ENCODE measurements around the gene NECAB3. TPM values are rescaled to one million over a fixed set of nuclear protein-coding genes. Genes with fewer than 3 reads are reported as not detected.

The NECAB3 gene
- 19.2 and 40.2 TPM in 2 replicates for total RNA-seq (ENCODE audit: low replicate concordance)

DNA sequence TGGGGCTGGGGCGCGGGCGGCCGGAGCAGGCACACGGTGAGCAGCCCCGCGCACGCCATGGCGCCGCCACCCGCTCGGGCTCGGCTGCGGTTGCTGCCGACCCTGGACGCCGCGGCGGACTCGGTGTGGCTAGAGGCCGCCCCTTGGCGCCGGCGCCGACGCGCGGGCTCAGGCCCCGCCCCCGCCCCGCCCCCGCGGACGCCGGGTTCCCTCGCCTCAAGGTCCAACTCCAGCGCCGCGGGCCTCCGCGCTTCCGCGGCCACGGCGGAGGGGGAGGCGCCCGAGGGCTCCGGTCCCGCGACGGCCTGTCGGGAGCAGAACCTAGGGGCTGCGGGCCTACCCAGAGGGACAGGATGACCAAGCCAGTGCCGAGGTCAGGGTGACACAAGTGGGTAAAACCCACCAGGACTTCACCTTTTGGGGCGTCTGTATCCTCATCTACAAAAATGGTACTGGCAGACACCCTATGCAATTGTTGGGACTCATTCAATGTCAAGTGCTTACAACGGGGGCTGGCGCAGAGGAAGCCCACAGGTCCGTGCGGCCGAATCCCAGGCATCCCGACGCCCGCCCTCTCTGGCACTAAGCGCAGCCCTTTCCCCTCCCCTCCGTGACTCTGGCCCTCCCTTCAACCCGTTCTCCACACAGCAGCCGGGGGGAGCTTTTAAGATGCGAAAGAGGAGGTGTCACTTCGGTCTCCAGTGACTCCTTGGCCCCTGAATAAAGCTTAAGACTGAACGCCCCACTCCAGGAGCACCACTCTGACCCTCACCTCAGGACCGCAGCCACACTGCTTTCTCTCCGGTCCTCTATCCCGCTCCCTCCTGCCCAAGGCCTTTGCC lies at the start of gene NECAB3:
Gene NECAB3 (minus strand): TSS at position 135 of the 842 bp plus-strand sequence. CDS start 76 bp downstream, at position 59.
- Histone ChIP-seq H3K9me3 (ENCODE audit: low read depth) (no peaks in the 10 kb centered on the region), H3K79me2 (ENCODE audit: low read depth) (no peaks in the 10 kb centered on the region), H3K9ac (peak within 1 kb of the TSS; percentile 55), H3K27me3 (no peaks in the 10 kb centered on the region), H3K27ac (no peak within 1 kb of the TSS), H3K36me3 (no peaks in the 10 kb centered on the region), H3K4me3 (peak within 1 kb of the TSS; percentile 74), H3K4me2 (peak within 1 kb of the TSS; percentile 97), H3K4me1 (peaks cover 23% of the 10 kb centered on the region), H2AFZ (replicated peaks) (peak within 1 kb of the TSS; percentile 56), H3F3A (ENCODE audit: low read depth) (peaks cover 27% of the 10 kb centered on the region), H4K20me1 (ENCODE audit: low read depth) (peaks cover 45% of the 10 kb centered on the region)
- Mint-ChIP-seq H3K4me1 (peaks cover 40% of the 10 kb centered on the region), H3K9me3 (no peaks in the 10 kb centered on the region), H3K27me3 (ENCODE audit: insufficient read depth, low read depth) (peaks cover 8% of the 10 kb centered on the region), H3K36me3 (peaks cover 13% of the 10 kb centered on the region), H3K4me3 (peak within 1 kb of the TSS; percentile 87), H3K27ac (peak within 1 kb of the TSS; percentile 62)
- no peak for TF ChIP-seq EZH2 (IDR thresholded peaks at IDR 0.05)
- no peak for TF ChIP-seq EZH2phosphoT487 (IDR thresholded peaks at IDR 0.05)
- no peak for TF ChIP-seq CTCF (IDR thresholded peaks at IDR 0.05)
- DNase-seq (ENCODE audit: low spot score), result peak; percentile 94

DNA sequence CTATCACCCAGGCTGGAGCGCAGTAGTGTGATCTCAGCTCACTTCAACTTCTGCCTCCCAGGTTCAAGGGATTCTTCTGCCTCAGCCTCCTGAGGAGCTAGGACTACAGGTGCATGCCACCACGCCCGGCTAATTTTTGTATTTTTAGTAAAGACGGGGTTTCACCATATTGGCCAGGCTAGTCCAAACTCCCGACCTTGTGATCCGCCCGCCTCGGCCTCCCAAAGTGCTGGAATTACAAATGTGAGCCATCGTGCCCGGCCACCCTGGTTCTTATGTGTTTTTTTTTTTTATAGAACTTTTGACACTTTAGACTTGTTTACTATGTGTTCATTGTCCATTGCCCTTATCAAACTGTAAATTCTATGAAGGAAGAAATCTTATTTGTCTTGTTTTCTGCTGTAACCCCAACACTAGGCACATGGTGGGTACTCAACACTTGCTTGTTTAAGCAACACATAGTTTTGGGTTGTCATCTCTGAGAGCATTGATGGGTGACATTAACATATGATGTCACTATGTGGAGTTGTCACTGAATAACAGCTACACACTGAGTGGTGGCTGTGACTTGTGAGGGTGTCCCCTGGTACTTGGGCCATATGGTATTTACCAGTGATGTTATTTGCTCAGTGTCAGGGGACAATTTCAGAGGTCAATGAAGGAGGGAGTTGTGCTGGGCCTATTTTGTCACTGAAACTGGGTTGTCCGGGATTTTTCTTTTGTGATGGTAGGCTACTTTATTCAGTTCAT lies 47.3 kb upstream of the NECAB3 start:
- no peaks in the 10 kb centered on the region for H4K20me1 ChIP-seq (ENCODE audit: low read depth)
- no peak overlapping the region for H3K9ac ChIP-seq
- peaks cover 5% of the 10 kb centered on the region for H3K4me1 ChIP-seq
- no peaks in the 10 kb centered on the region for H3K9me3 ChIP-seq (ENCODE audit: low read depth)
- peaks cover 9% of the 10 kb centered on the region for H3F3A ChIP-seq (ENCODE audit: low read depth)
- H2AFZ ChIP-seq (replicated peaks), result no peak overlapping the region
- H3K79me2 ChIP-seq (ENCODE audit: low read depth), result no peaks in the 10 kb centered on the region
- H3K9me3 Mint-ChIP-seq, result no peaks in the 10 kb centered on the region
- peaks cover 8% of the 10 kb centered on the region for H3K4me1 Mint-ChIP-seq
- DNase-seq (ENCODE audit: low spot score), result no peak
- H3K27me3 ChIP-seq, result no peaks in the 10 kb centered on the region
- no peak overlapping the region for H3K27ac Mint-ChIP-seq
- H3K36me3 Mint-ChIP-seq, result no peaks in the 10 kb centered on the region
- H3K27ac ChIP-seq, result no peak overlapping the region
- H3K27me3 Mint-ChIP-seq (ENCODE audit: insufficient read depth, low read depth), result no peaks in the 10 kb centered on the region
- TF ChIP-seq CTCF (IDR thresholded peaks at IDR 0.05) (no peak), EZH2 (IDR thresholded peaks at IDR 0.05) (no peak), EZH2phosphoT487 (IDR thresholded peaks at IDR 0.05) (no peak)
- H3K4me3 Mint-ChIP-seq, result no peak overlapping the region
- H3K36me3 ChIP-seq, result no peaks in the 10 kb centered on the region
- no peak overlapping the region for H3K4me3 ChIP-seq
- H3K4me2 ChIP-seq, result no peak overlapping the region

GRCh38 chr20:33719989-33720709 lies 45.9 kb upstream of the NECAB3 start, which contains the start of gene PXMP4:
Gene PXMP4 (minus strand): TSS chr20:33720310. CDS start chr20:33720207, 103 bp downstream.
- Histone ChIP-seq H3K9me3 (ENCODE audit: low read depth) (no peaks in the 10 kb centered on the region), H3F3A (ENCODE audit: low read depth) (peaks cover 9% of the 10 kb centered on the region), H3K4me3 (peak within 1 kb of the TSS; percentile 57), H3K79me2 (ENCODE audit: low read depth) (no peaks in the 10 kb centered on the region), H3K4me1 (peaks cover 5% of the 10 kb centered on the region), H4K20me1 (ENCODE audit: low read depth) (no peaks in the 10 kb centered on the region), H3K36me3 (no peaks in the 10 kb centered on the region), H3K27me3 (no peaks in the 10 kb centered on the region), H2AFZ (replicated peaks) (peak within 1 kb of the TSS; percentile 95), H3K9ac (peak within 1 kb of the TSS; percentile 10), H3K27ac (no peak within 1 kb of the TSS), H3K4me2 (peak within 1 kb of the TSS; percentile 81)
- H3K9me3 Mint-ChIP-seq, result no peaks in the 10 kb centered on the region
- TF ChIP-seq EZH2phosphoT487 (IDR thresholded peaks at IDR 0.05), result no peak
- TF ChIP-seq CTCF (IDR thresholded peaks at IDR 0.05), result no peak
- no peak for TF ChIP-seq EZH2 (IDR thresholded peaks at IDR 0.05)
- peak within 1 kb of the TSS; percentile 85 for H3K4me3 Mint-ChIP-seq
- DNase-seq (ENCODE audit: low spot score), result peak; percentile 94
- H3K27ac Mint-ChIP-seq, result peak within 1 kb of the TSS; percentile 55
- no peaks in the 10 kb centered on the region for H3K36me3 Mint-ChIP-seq
- H3K27me3 Mint-ChIP-seq (ENCODE audit: insufficient read depth, low read depth), result no peaks in the 10 kb centered on the region
- peaks cover 8% of the 10 kb centered on the region for H3K4me1 Mint-ChIP-seq
